NT2/D1 (cell line): ENCODE results near the gene NUCB2.
A peak's percentile ranks its signal among the peaks of the same experiment; 100 is the strongest.

Experiments
- DNase-seq: peaks from one replicate; pipeline ENCODE4 v3.0.0-alpha.2; 2011; ENCODE audit warnings: low read depth, low spot score
- H3K27me3 ChIP-seq: 2 replicates; pipeline ENCODE4 v1.6.0; 2011; ENCODE audit warnings: mild to moderate bottlenecking; ENCODE audit not compliant: insufficient read length, insufficient read depth
- H3K36me3 ChIP-seq: 2 replicates; pipeline ENCODE4 v1.6.1; 2011; ENCODE audit warnings: mild to moderate bottlenecking, low read length, mixed read lengths; ENCODE audit not compliant: insufficient read depth, insufficient read length
- H3K4me1 ChIP-seq: 2 replicates; pipeline ENCODE4 v1.5.1; 2011; ENCODE audit not compliant: insufficient read depth, insufficient read length
- H3K4me3 ChIP-seq: 2 replicates; pipeline ENCODE4 v1.5.1; 2011; ENCODE audit warnings: low read depth; ENCODE audit not compliant: insufficient read length
- H3K9ac ChIP-seq: 2 replicates; pipeline ENCODE4 v1.6.0; 2011; ENCODE audit warnings: low read depth; ENCODE audit not compliant: insufficient read length
- H3K9me3 ChIP-seq: 2 replicates; pipeline ENCODE4 v1.5.1; 2011; ENCODE audit warnings: mild to moderate bottlenecking, low read length; ENCODE audit not compliant: insufficient read depth
- SUZ12 ChIP-seq: IDR thresholded peaks from 2 replicates; pipeline ENCODE4 v1.6.1; 2011; ENCODE audit not compliant: insufficient read length, insufficient read depth; ENCODE audit errors: extremely low read depth
- YY1 ChIP-seq: IDR thresholded peaks from 2 replicates; pipeline ENCODE4 v1.6.1; 2011; ENCODE audit not compliant: insufficient read length, insufficient read depth
- ZNF274 ChIP-seq: IDR thresholded peaks from 2 replicates; pipeline ENCODE4 v1.6.1; 2011; ENCODE audit warnings: mild to moderate bottlenecking, low read depth, low read length

Gene NUCB2

GRCh38 chr11:17343907-17344306 lies 67.4 kb downstream of the NUCB2 start:
- H3K36me3 ChIP-seq: no peaks in the 10 kb centered on the region
- peaks cover under 1% of the 10 kb centered on the region for H3K27me3 ChIP-seq
- no peak overlapping the region for H3K4me3 ChIP-seq
- TF ChIP-seq YY1 (no peak), ZNF274 (no peak), SUZ12 (no peak)
- no peaks in the 10 kb centered on the region for H3K9me3 ChIP-seq
- H3K9ac ChIP-seq: no peak overlapping the region
- H3K4me1 ChIP-seq: no peaks in the 10 kb centered on the region
- no peak for DNase-seq

- Histone ChIP-seq H3K4me1 (peaks cover 2% of the 10 kb centered on the region), H3K4me3 (no peak overlapping the region), H3K9me3 (no peaks in the 10 kb centered on the region), H3K9ac (no peak overlapping the region), H3K36me3 (no peaks in the 10 kb centered on the region), H3K27me3 (peaks cover 38% of the 10 kb centered on the region)
- TF ChIP-seq ZNF274 (no peak), YY1 (no peak), SUZ12 (no peak)
- DNase-seq: no peak
These were observed 71.1 kb downstream of the NUCB2 start for GRCh38 chr11:17347676-17348075.

- DNase-seq: no peak
- H3K9me3 ChIP-seq: no peaks in the 10 kb centered on the region
- H3K27me3 ChIP-seq: peaks cover 55% of the 10 kb centered on the region
- no peak overlapping the region for H3K9ac ChIP-seq
- peaks cover 5% of the 10 kb centered on the region for H3K4me1 ChIP-seq
- no peaks in the 10 kb centered on the region for H3K36me3 ChIP-seq
- no peak overlapping the region for H3K4me3 ChIP-seq
- no peak for TF ChIP-seq YY1
- no peak for TF ChIP-seq SUZ12
- TF ChIP-seq ZNF274: no peak
These were observed 74.1 kb downstream of the NUCB2 start for GRCh38 chr11:17350455-17351171.

GRCh38 chr11:17351172-17351509 lies 74.6 kb downstream of the NUCB2 start:
- peaks cover 5% of the 10 kb centered on the region for H3K4me1 ChIP-seq
- no peaks in the 10 kb centered on the region for H3K36me3 ChIP-seq
- no peaks in the 10 kb centered on the region for H3K9me3 ChIP-seq
- TF ChIP-seq ZNF274 (no peak), YY1 (no peak), SUZ12 (no peak)
- no peak overlapping the region for H3K9ac ChIP-seq
- H3K4me3 ChIP-seq: no peak overlapping the region
- no peak for DNase-seq
- H3K27me3 ChIP-seq: peaks cover 55% of the 10 kb centered on the region

GRCh38 chr11:17351510-17352176 lies 75.1 kb downstream of the NUCB2 start, which contains the start of gene NCR3LG1:
Gene NCR3LG1, plus strand, starts transcription at chr11:17351800. Its CDS starts 170 bp downstream, at chr11:17351970.
- no peaks in the 10 kb centered on the region for H3K9me3 ChIP-seq
- DNase-seq: no peak
- H3K4me1 ChIP-seq: peaks cover 5% of the 10 kb centered on the region
- H3K27me3 ChIP-seq: peaks cover 55% of the 10 kb centered on the region
- peak within 1 kb of the TSS; percentile 42 for H3K4me3 ChIP-seq
- peak within 1 kb of the TSS; percentile 50 for H3K9ac ChIP-seq
- no peaks in the 10 kb centered on the region for H3K36me3 ChIP-seq
- TF ChIP-seq SUZ12 (no peak), YY1 (no peak), ZNF274 (no peak)

- no peaks in the 10 kb centered on the region for H3K9me3 ChIP-seq
- peaks cover 55% of the 10 kb centered on the region for H3K27me3 ChIP-seq
- TF ChIP-seq SUZ12: peak; percentile 86
- TF ChIP-seq ZNF274: no peak
- no peak for TF ChIP-seq YY1
- H3K36me3 ChIP-seq: no peaks in the 10 kb centered on the region
- DNase-seq: no peak
- peaks cover 5% of the 10 kb centered on the region for H3K4me1 ChIP-seq
- peak overlapping the region; percentile 66 for H3K9ac ChIP-seq
- peak overlapping the region; percentile 28 for H3K4me3 ChIP-seq
These were observed 76.6 kb downstream of the NUCB2 start for GRCh38 chr11:17352950-17353820.
